Caki2 (cell line): ENCODE measurements around the gene PLA2G4C. TPM values are rescaled to one million over a fixed set of nuclear protein-coding genes. Genes with fewer than 3 reads are reported as not detected.
"Not testable (repeated sequence)": the region's sequence is repeated elsewhere in the genome, so short reads cannot be mapped to it uniquely, and the experiment has no call there.

Source experiments
- DNase-seq: peaks from one replicate; pipeline ENCODE4 v3.0.0-alpha.2; 2015; ENCODE audit warnings: low read depth
- in situ Hi-C: cut with HindIII; loops from 2 replicates; pipeline ENCODE4 v1.10.0; 2016; ENCODE audit warnings: low sequenced_read_pairs, low pct_unique_long_range_greater_than_20kb, mixed read lengths
- total RNA-seq: library from RNA; depleted of rRNA; stranded (reverse); fragments of >200 nt; shearing (Covaris generic); gene quantifications from 2 replicates; pipeline ENCODE4 v1.2.3, GENCODE V29; 2014; ENCODE audit warnings: low replicate concordance

Gene PLA2G4C
- total RNA-seq, 1 experiment from 2014 or later: 22.9 TPM

- no peak for DNase-seq
- in situ Hi-C loops: no loop called here
Measured at GRCh38 chr19:48117515-48118130, 7.0 kb upstream of the PLA2G4C start.

GRCh38 chr19:48113190-48113917 is 2.7 kb upstream of the PLA2G4C start:
- DNase-seq: peak; percentile 26
- in situ Hi-C loops: no loop called here

GRCh38 chr19:48111280-48111679 is 663 bp upstream of the PLA2G4C start:
- in situ Hi-C loops: no loop called here
- DNase-seq: no peak

GRCh38 chr19:48108997-48109782 is 1.4 kb downstream of the PLA2G4C start:
- in situ Hi-C loops: no loop called here
- no peak for DNase-seq

DNA sequence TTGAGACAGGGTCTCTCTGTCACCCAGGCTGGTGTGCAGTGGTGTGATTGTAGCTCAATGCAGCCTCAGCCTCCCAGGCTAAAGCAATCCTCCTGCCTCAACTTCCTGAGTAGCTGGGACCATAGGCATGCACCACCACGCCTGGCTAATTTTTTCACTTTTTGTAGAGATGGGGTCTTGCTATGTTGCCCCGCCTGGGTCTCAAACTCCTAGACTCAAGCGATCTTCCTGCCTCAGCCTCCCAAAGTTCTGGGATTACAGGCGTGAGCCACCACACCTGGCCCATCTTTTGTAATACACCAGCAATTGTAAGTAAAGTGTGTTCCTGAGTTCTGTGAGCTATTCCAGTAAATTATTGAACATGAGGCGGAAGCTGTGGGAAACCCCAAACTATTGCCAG is 6.7 kb downstream of the PLA2G4C start:
- DNase-seq: no peak
- in situ Hi-C loops: no loop called here

DNA sequence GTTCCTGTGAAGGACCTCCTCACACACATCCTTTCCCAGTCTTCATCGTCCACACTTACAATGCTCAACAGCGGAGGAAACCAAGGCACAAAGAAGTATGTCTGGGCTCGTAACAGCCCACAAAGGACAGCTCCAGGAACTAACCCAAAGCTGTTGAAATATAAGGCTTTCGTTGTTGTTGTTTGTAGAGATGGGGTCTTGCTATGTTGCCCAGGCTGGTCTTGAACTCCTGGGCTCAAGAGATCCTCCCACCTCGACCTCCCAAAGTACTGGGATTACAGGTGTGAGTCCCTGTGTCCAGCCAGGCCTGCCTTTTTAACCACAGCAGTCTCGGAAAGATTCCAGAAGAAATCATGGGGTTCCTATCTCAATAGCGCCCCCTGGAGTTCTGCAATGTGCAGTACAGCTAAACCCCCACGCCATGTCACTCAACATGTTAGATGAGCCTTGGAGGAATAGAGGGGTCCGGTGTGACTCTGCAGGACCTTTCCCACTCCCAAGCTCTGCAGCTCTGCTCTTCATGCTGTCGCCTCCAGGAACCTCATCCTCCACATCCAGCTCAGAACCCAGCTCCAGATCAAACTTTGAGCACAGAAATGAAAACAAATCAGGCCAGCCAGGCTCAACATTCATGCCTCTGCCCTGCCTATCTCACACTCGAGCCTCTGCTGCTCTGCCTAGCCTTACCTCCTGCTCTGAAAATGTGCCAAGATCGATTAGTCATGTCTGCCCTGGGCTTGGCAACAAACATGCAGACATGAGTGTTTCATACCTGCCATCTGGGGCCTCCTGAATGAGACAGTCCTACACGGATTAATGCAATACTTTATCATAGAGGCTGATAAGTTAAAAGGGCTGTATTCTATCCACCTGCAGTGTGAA is 7.5 kb downstream of the PLA2G4C start:
- in situ Hi-C loops: no loop called here
- no peak for DNase-seq

GRCh38 chr19:48095612-48096175 is 14.9 kb downstream of the PLA2G4C start:
- no peak for DNase-seq
- in situ Hi-C loops: no loop called here

- DNase-seq: no peak
- in situ Hi-C loops: no loop called here
Measured at GRCh38 chr19:48094855-48095203, 15.8 kb downstream of the PLA2G4C start.

GRCh38 chr19:48094129-48094854 is 16.3 kb downstream of the PLA2G4C start:
- in situ Hi-C loops: no loop called here
- DNase-seq: no peak

GRCh38 chr19:48091111-48091718 is 19.4 kb downstream of the PLA2G4C start:
- in situ Hi-C loops, DNase-seq: not testable (repeated sequence)

- no peak for DNase-seq
- in situ Hi-C loops: no loop called here
Measured at GRCh38 chr19:48090281-48090802, 20.3 kb downstream of the PLA2G4C start.

DNA sequence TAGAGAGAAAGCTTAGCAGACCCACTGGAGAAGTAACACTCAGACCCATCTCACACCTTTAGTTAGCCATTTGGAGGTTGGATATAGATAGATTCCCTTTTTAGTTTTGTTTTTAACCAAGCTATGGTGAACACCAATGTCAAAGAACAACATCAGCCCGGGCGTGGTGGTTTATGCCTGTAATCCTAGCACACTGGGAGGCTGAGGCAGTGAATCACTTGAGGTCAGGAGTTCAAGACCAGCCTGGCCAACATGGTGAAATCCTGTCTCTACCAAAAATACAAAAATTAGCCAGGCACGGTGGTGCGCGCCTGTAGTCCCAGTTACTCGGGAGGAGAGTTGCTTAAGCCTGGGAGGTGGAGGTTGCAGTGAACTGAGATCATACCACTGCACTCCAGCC is 21.6 kb downstream of the PLA2G4C start:
- in situ Hi-C loops: not testable (repeated sequence)

DNA sequence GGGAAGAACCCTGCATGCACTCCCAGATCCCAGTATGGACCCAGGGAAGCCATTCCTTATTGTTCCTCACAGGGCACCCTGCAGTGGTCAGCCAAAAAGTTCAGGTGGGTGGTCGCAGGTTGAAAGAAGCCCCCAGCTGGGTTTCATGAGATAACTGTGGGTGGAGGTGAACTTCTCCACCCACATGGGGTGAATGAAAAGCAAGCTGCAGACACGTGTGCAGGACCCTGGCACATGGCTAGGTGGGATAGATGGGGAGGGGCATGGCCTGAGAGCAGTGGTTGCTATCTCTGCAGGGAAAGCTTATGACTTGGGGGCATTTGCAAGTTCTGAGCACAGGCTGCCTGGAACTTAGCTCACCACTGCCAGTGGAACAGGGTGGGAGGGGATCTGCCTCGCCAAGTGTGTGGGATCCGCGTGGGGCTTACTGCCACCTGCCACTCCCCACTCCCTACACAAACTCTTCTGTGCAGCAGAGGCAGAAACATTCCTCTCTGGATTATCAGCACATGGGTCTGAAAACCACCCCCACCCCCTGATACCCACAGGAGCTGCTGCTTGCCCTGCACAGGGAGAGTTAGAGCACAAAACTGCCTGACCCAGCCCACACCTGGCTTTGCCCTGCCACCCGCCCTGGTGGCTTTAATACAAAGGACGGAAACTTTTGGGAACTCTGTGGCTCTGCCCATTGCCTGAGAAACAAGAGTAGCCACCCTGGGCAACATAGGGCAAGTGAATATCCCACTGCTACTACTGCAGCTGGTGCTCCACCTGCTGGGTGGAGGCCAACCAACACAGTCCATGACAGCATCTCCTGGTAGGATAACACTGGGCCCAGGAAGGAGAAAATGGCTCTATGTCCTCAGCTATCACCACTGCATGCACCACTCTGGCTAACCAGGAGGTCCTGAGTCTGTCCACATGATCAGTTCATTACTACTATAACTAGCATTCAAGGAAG is 24.4 kb downstream of the PLA2G4C start:
- DNase-seq: no peak
- in situ Hi-C loops: no loop called here

More for the DNA sequence above, 21.6 kb downstream of the PLA2G4C start:
- DNase-seq: not testable (repeated sequence)

- in situ Hi-C loops: no loop called here
- DNase-seq: no peak
Measured at GRCh38 chr19:48085076-48085475, 25.5 kb downstream of the PLA2G4C start.

DNA sequence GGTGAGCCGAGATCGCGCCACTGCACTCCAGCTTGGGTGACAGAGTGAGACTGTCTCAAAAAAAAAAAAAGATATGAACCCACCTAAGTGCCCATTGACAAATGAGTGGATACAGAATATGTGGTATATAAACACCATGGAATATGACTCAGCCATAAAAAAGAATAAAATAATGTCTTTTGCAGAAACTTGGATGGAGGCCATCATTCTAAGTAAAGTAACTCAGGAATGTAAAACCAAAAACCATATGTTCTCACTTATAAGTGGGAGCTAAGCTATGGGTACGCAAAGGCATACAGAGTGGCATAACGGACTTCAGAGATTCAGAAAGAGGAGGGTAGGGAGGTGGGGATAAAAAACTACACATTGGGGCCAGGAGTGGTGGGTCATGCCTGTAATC is 29.5 kb downstream of the PLA2G4C start:
- in situ Hi-C loops: no loop called here

More for the DNA sequence above, 29.5 kb downstream of the PLA2G4C start:
- no peak for DNase-seq
